AG10803 (cell line): ENCODE results near the gene HKDC1.

Source experiments
- DNase-seq: peaks from one replicate; pipeline ENCODE4 v3.0.0; 2010; ENCODE audit warnings: low read depth
- H3K4me3 ChIP-seq: 2 replicates; pipeline ENCODE4 v1.5.1; 2011; ENCODE audit warnings: mild to moderate bottlenecking, low read length, control low read depth
- CTCF ChIP-seq: conservative IDR thresholded peaks from 2 replicates; pipeline ENCODE4 v1.5.1; 2011; ENCODE audit warnings: mild to moderate bottlenecking, low read length, control low read depth, inconsistent platforms

Gene HKDC1

GRCh38 chr10:69209787-69210484, 10.2 kb upstream of the HKDC1 start:
- no peak for TF ChIP-seq CTCF
- no peak overlapping the region for H3K4me3 ChIP-seq
- no peak for DNase-seq

- no peak for TF ChIP-seq CTCF
- H3K4me3 ChIP-seq = no peak overlapping the region
- no peak for DNase-seq
These were observed 9.0 kb upstream of the HKDC1 start for GRCh38 chr10:69211104-69211503.

GRCh38 chr10:69211524-69211923, 8.6 kb upstream of the HKDC1 start:
- DNase-seq = no peak
- no peak overlapping the region for H3K4me3 ChIP-seq
- no peak for TF ChIP-seq CTCF

GRCh38 chr10:69213591-69214311, 6.4 kb upstream of the HKDC1 start:
- H3K4me3 ChIP-seq = no peak overlapping the region
- no peak for DNase-seq

GRCh38 chr10:69214666-69215131, 5.4 kb upstream of the HKDC1 start:
- no peak for DNase-seq
- no peak overlapping the region for H3K4me3 ChIP-seq
- no peak for TF ChIP-seq CTCF

More at GRCh38 chr10:69213591-69214311, 6.4 kb upstream of the HKDC1 start:
- TF ChIP-seq CTCF = no peak

GRCh38 chr10:69215405-69216171, 4.5 kb upstream of the HKDC1 start:
- DNase-seq = no peak
- TF ChIP-seq CTCF = no peak
- no peak overlapping the region for H3K4me3 ChIP-seq
